Lung (tissue), 12 donors: Measurements from ENCODE around the gene SAMD11. TPM values are rescaled to one million over a fixed set of nuclear protein-coding genes. Genes with fewer than 3 reads are reported as not detected.

Experiments
- ATAC-seq: fragments of 200-7000 bp; cut with Tn5 transposase; one replicate; pipeline ENCODE4 v1.9.1; 2020; ENCODE audit warnings: moderate number of reproducible peaks; ENCODE audit not compliant: insufficient read depth, low FRiP score
- DNase-seq, 3 donors: peaks; one replicate each; pipeline ENCODE4 v3.0.0-alpha.2; 2013 to 2017
- H3K27ac ChIP-seq, 2 donors: one replicate each; pipeline ENCODE4 v1.5.1; 2013; ENCODE audit warnings: mild to moderate bottlenecking in 2 of 2, moderate library complexity in 2 of 2, control low read depth in 1 of 2, inconsistent platforms in 1 of 2, low read depth in 1 of 2, low read length in 1 of 2
- H3K27me3 ChIP-seq, 3 donors: one replicate each; pipeline ENCODE4 v1.5.1; 2013; ENCODE audit warnings: low read length in 2 of 3; ENCODE audit not compliant: control insufficient read depth in 3 of 3, insufficient read depth in 3 of 3
- H3K36me3 ChIP-seq, 4 donors: one replicate each; pipeline ENCODE4 v1.5.1; 2013; ENCODE audit warnings: low read length in 4 of 4, mild to moderate bottlenecking in 1 of 4, moderate library complexity in 1 of 4; ENCODE audit not compliant: control insufficient read depth in 4 of 4, insufficient read depth in 4 of 4
- H3K4me1 ChIP-seq, 5 donors: one replicate each; pipeline ENCODE4 v1.5.1; 2013; ENCODE audit warnings: low read length in 5 of 5, mild to moderate bottlenecking in 2 of 5, moderate library complexity in 1 of 5; ENCODE audit not compliant: control insufficient read depth in 5 of 5, insufficient read depth in 5 of 5
- H3K4me3 ChIP-seq: one replicate; pipeline ENCODE4 v1.5.1; 2013; ENCODE audit warnings: mild to moderate bottlenecking, control low read depth, moderate library complexity
- H3K9ac ChIP-seq, 2 donors: one replicate each; pipeline ENCODE4 v1.5.1; 2013; ENCODE audit warnings: low read length in 2 of 2, control low read depth in 1 of 2; ENCODE audit not compliant: insufficient read depth in 1 of 2
- H3K9me3 ChIP-seq, 4 donors: one replicate each; pipeline ENCODE4 v1.5.1; 2013; ENCODE audit warnings: low read length in 3 of 4, mild to moderate bottlenecking in 1 of 4, moderate library complexity in 1 of 4; ENCODE audit not compliant: control insufficient read depth in 4 of 4, insufficient read depth in 3 of 4
- CTCF ChIP-seq: IDR thresholded peaks from 2 replicates; pipeline ENCODE4 v1.5.1; 2012; ENCODE audit warnings: mild to moderate bottlenecking; ENCODE audit errors: control extremely low read depth, extremely low read depth
- WGBS, 2 donors: extraction: QIAGEN DNeasy Blood & Tissue Kit; methylation state at CpG; one replicate each; pipeline ENCODE4 v1.1.7; 2013; 5-methylcytosine and 5-hydroxymethylcytosine counted together
- polyA plus RNA-seq, 2 donors: library from polyadenylated mRNA; stranded (reverse); fragments of 200-250 nt; gene quantifications; one replicate each; pipeline ENCODE4 v1.2.1, GENCODE V29; 2013
- total RNA-seq, 2 donors: library from RNA; depleted of rRNA in 1 of 2; stranded (reverse); fragments of >200 nt in 1 of 2; gene quantifications; one replicate each; pipeline ENCODE4 v1.2.1, GENCODE V29; 2014 to 2021
- donor health status: control.
- donor health status: control.
- donor health status: Bipolar disorder and iron deficiency.
- donor health status: healthy.
- donor health status: DM: yes; HTN: yes; CAD: no.

Gene SAMD11
- total and polyA plus RNA-seq, 4 donors: 3.7 to 26.3 (median 5.8) TPM

- Histone ChIP-seq H3K9ac (no peak overlapping the region), H3K4me1 (peaks cover 0 to 10% (median 4%) of the 10 kb centered on the region in 5 donors), H3K9me3 (peaks cover 0 to 2% (median 0%) of the 10 kb centered on the region in 4 donors), H3K36me3 (no peaks in the 10 kb centered on the region), H3K27me3 (no peaks in the 10 kb centered on the region), H3K27ac (no peak overlapping the region), H3K4me3 (no peak overlapping the region)
- ATAC-seq (no peak), DNase-seq (no peak)
- no peak for TF ChIP-seq CTCF
- 80 to 88% methylated on average over 18 of the region's 18 CpGs for WGBS, 2 donors
Measured at GRCh38 chr1:901108-901859, 22.4 kb upstream of the SAMD11 start.

GRCh38 chr1:902802-903201 lies 20.9 kb upstream of the SAMD11 start:
- no peaks in the 10 kb centered on the region for H3K27me3 ChIP-seq

GRCh38 chr1:903305-903704 lies 20.4 kb upstream of the SAMD11 start:
- DNase-seq (no peak), ATAC-seq (no peak)
- Histone ChIP-seq H3K9ac (no peak overlapping the region), H3K27ac (no peak overlapping the region), H3K9me3 (peaks cover 0 to 2% (median 0%) of the 10 kb centered on the region in 4 donors), H3K4me1 (peaks cover 0 to 26% (median 4%) of the 10 kb centered on the region in 5 donors), H3K36me3 (no peaks in the 10 kb centered on the region), H3K4me3 (no peak overlapping the region), H3K27me3 (no peaks in the 10 kb centered on the region)
- WGBS, 2 donors: 93 to 96% methylated on average over 10 of the region's 10 CpGs
- TF ChIP-seq CTCF: no peak

More at GRCh38 chr1:902802-903201, 20.9 kb upstream of the SAMD11 start:
- H3K27ac ChIP-seq: no peak overlapping the region
- no peak for ATAC-seq
- WGBS, 2 donors: 93 to 97% methylated on average over 21 of the region's 21 CpGs
- H3K4me1 ChIP-seq: peaks cover 0 to 24% (median 4%) of the 10 kb centered on the region in 5 donors
- no peak for DNase-seq
- peaks cover 0 to 2% (median 0%) of the 10 kb centered on the region in 4 donors for H3K9me3 ChIP-seq
- H3K9ac ChIP-seq: no peak overlapping the region
- H3K4me3 ChIP-seq: no peak overlapping the region
- TF ChIP-seq CTCF: no peak
- H3K36me3 ChIP-seq: no peaks in the 10 kb centered on the region
